ENCODE measurements around the gene ACOX3. TPM values are rescaled to one million over a fixed set of nuclear protein-coding genes. Genes with fewer than 3 reads are reported as not detected.

The ACOX3 gene
- total and polyA plus RNA-seq, 9 of the 15 experiments (the other 6 are each of a cell fraction or from before 2014, with no cell fraction given) = 0.68 to 7.3 (median 3.7) TPM

DNA sequence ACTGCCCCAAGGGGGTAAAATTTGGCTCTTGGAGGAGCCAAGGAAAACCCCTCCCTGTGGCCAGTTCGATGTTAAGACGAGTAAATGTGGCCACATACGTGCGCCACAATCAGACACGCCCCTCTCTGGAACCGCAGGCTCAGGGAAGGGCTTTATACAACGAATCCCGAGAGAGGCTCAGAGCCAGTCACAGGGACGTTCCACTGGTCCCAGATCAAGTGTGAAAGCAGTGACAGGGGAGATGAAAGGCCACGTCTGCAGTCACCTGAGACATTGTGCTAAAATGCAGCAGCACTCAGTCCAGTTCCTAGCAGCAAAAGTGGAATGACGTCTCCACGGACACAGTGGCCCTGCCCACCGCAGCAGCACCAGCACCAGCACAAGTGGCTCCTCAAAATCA, 68.0 kb downstream of the ACOX3 start:
- BruUV-seq (replicated peaks) = no TSS peak
- no peak for TF ChIP-seq TFAM (CRISPR knock-in tag; conservative IDR thresholded peaks at IDR 0.05)
- TF ChIP-seq, protein P1, sequence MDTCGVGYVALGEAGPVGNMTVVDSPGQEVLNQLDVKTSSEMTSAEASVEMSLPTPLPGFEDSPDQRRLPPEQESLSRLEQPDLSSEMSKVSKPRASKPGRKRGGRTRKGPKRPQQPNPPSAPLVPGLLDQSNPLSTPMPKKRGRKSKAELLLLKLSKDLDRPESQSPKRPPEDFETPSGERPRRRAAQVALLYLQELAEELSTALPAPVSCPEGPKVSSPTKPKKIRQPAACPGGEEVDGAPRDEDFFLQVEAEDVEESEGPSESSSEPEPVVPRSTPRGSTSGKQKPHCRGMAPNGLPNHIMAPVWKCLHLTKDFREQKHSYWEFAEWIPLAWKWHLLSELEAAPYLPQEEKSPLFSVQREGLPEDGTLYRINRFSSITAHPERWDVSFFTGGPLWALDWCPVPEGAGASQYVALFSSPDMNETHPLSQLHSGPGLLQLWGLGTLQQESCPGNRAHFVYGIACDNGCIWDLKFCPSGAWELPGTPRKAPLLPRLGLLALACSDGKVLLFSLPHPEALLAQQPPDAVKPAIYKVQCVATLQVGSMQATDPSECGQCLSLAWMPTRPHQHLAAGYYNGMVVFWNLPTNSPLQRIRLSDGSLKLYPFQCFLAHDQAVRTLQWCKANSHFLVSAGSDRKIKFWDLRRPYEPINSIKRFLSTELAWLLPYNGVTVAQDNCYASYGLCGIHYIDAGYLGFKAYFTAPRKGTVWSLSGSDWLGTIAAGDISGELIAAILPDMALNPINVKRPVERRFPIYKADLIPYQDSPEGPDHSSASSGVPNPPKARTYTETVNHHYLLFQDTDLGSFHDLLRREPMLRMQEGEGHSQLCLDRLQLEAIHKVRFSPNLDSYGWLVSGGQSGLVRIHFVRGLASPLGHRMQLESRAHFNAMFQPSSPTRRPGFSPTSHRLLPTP (IDR thresholded peaks at IDR 0.05; ENCODE audit: borderline replicate concordance, extremely low read depth, insufficient read length) = no peak
- FAIRE-seq = no peak
- Histone ChIP-seq H3K9me3 (replicated peaks; ENCODE audit: control insufficient read depth, insufficient read depth, low read depth, low read length) (no peaks in the 10 kb centered on the region), H2AFZ (ENCODE audit: low read depth, low read length) (no peak overlapping the region), H3K4me2 (ENCODE audit: insufficient read depth, low read length) (no peak overlapping the region), H4K20me1 (replicated peaks; ENCODE audit: control insufficient read depth, insufficient read depth, low read length) (no peaks in the 10 kb centered on the region), H3K36me3 (ENCODE audit: control insufficient read depth, insufficient read depth, low read length) (no peaks in the 10 kb centered on the region), H3K9me1 (ENCODE audit: control insufficient read depth, insufficient read depth, low read length) (no peaks in the 10 kb centered on the region), H3K27me3 (ENCODE audit: control insufficient read depth in 2 of 2, insufficient read depth in 2 of 2, low read length in 2 of 2) (peaks cover 4 to 72% of the 10 kb centered on the region in 2 experiments; a peak in 4 of 5 replicates), H3K4me1 (replicated peaks in 1 of 2; ENCODE audit: control insufficient read depth in 2 of 2, insufficient read depth in 2 of 2, low read length in 2 of 2) (peaks cover 0 to 24% of the 10 kb centered on the region in 2 experiments; a peak in 2 of 5 replicates), H3K27ac (ENCODE audit: extremely low read depth, low read depth, low read length) (no peak overlapping the region), H3K79me2 (ENCODE audit: control insufficient read depth, insufficient read depth, low read length) (no peaks in the 10 kb centered on the region), H3K4me3 (no peak overlapping the region), H3K9ac (ENCODE audit: insufficient read depth in 1 of 2, low read depth in 2 of 2, low read length in 2 of 2) (no peak overlapping the region)
- in situ Hi-C loops (cut with MboI) = no loop called here
- ATAC-seq = no peak
- no peak for DNase-seq (ENCODE audit: extremely low read depth in 1 of 4, low spot score in 3 of 4)
- CTCF ChIA-PET (ENCODE audit: low intra/inter-chr PET ratio) = no interaction called here
- intact Hi-C loops (cut with micrococcal nuclease) = no loop called here
- 5% methylated on average over 13 of the region's 13 CpGs for WGBS (ENCODE audit: insufficient coverage, low coverage, missing lambda C conversion rate)
- POLR2A ChIA-PET = no interaction called here

Data from K562 (cell line).